ENCODE measurements around the gene OR4M1.
"Not testable (repeated sequence)": the region's sequence is repeated elsewhere in the genome, so short reads cannot be mapped to it uniquely, and the experiment has no call there.

OR4M1 gene

GRCh38 chr14:19823178-19823577, 49.9 kb downstream of the OR4M1 start:
- no peak for DNase-seq (ENCODE audit: low read depth in 2 of 2)

- DNase-seq (ENCODE audit: low read depth in 2 of 2) = no peak
These were observed 50.5 kb downstream of the OR4M1 start for GRCh38 chr14:19823765-19824164.

- DNase-seq (ENCODE audit: low read depth in 2 of 2) = not testable (repeated sequence)
These were observed 54.4 kb downstream of the OR4M1 start for GRCh38 chr14:19827626-19828244.

- no peak for DNase-seq (ENCODE audit: low read depth in 2 of 2)
These were observed 55.0 kb downstream of the OR4M1 start for GRCh38 chr14:19828314-19828713.
